ENCODE data around the gene PDK1. TPM values are rescaled to one million over a fixed set of nuclear protein-coding genes. Genes with fewer than 3 reads are reported as not detected.

Gene PDK1
- total RNA-seq, 1 experiment from 2014 or later = 130 TPM

DNA sequence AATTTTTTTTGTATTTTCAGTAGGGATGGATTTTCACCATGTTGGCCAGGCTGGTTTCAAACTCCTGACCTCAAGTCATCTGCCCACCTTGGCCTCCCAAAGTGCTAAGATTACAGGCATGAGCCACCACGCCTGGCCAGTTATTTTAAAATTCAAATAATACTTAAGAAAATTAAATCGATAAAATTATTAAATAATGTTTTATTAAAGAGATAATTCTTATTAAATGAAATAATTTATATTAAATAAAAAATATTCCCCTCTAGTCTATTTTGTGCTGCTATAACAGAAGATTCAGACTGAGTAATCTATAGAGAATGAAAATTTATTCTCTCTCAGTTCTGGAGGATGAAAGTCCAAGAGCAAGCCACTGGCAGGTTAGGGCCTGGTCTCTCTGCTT is 61.2 kb downstream of the PDK1 start:
- H3K4me1 ChIP-seq (ENCODE audit: low read length) = no peaks in the 10 kb centered on the region
- no peaks in the 10 kb centered on the region for H3K79me2 ChIP-seq (ENCODE audit: low read length)
- no peaks in the 10 kb centered on the region for H3K9me3 ChIP-seq (ENCODE audit: low read length)
- no peaks in the 10 kb centered on the region for H4K20me1 ChIP-seq (ENCODE audit: insufficient read depth, low read depth, low read length)
- H3K36me3 ChIP-seq (ENCODE audit: insufficient read depth, low read length) = peaks cover 15% of the 10 kb centered on the region
- no peaks in the 10 kb centered on the region for H3K9me2 ChIP-seq (replicated peaks; ENCODE audit: insufficient read depth, low read length)
- no peak overlapping the region for H3K9ac ChIP-seq (ENCODE audit: low read length)
- H3K27me3 ChIP-seq (ENCODE audit: low read length) = no peaks in the 10 kb centered on the region
- no peak overlapping the region for H3K4me2 ChIP-seq (ENCODE audit: low read depth, low read length, poor library complexity, severe bottlenecking)
- H3K4me3 ChIP-seq (ENCODE audit: low read length) = no peak overlapping the region
- no peak overlapping the region for H3K27ac ChIP-seq (ENCODE audit: low read length)
- H2AFZ ChIP-seq (ENCODE audit: low read length) = no peak overlapping the region
- DNase-seq = no peak

- Histone ChIP-seq H2AFZ (ENCODE audit: low read length) (no peak overlapping the region), H3K79me2 (ENCODE audit: low read length) (no peaks in the 10 kb centered on the region), H3K4me2 (ENCODE audit: low read depth, low read length, poor library complexity, severe bottlenecking) (no peak overlapping the region), H3K9me3 (ENCODE audit: low read length) (no peaks in the 10 kb centered on the region), H3K36me3 (ENCODE audit: insufficient read depth, low read length) (peaks cover 25% of the 10 kb centered on the region; the same call in 1 of the 2 replicates), H3K27me3 (ENCODE audit: low read length) (no peaks in the 10 kb centered on the region), H3K27ac (ENCODE audit: low read length) (no peak overlapping the region), H3K4me3 (ENCODE audit: low read length) (no peak overlapping the region), H3K9ac (ENCODE audit: low read length) (no peak overlapping the region), H4K20me1 (ENCODE audit: insufficient read depth, low read depth, low read length) (no peaks in the 10 kb centered on the region), H3K4me1 (ENCODE audit: low read length) (no peaks in the 10 kb centered on the region), H3K9me2 (replicated peaks; ENCODE audit: insufficient read depth, low read length) (no peaks in the 10 kb centered on the region)
- DNase-seq = no peak
Measured at GRCh38 chr2:172623249-172623965, 67.5 kb downstream of the PDK1 start.

GRCh38 chr2:172624996-172625395 is 69.1 kb downstream of the PDK1 start:
- Histone ChIP-seq H3K9me2 (replicated peaks; ENCODE audit: insufficient read depth, low read length) (no peaks in the 10 kb centered on the region), H3K9me3 (ENCODE audit: low read length) (no peaks in the 10 kb centered on the region), H3K27ac (ENCODE audit: low read length) (no peak overlapping the region), H4K20me1 (ENCODE audit: insufficient read depth, low read depth, low read length) (no peaks in the 10 kb centered on the region), H3K4me2 (ENCODE audit: low read depth, low read length, poor library complexity, severe bottlenecking) (no peak overlapping the region), H3K4me1 (ENCODE audit: low read length) (no peaks in the 10 kb centered on the region), H3K4me3 (ENCODE audit: low read length) (no peak overlapping the region), H3K36me3 (ENCODE audit: insufficient read depth, low read length) (peaks cover 27% of the 10 kb centered on the region), H3K27me3 (ENCODE audit: low read length) (no peaks in the 10 kb centered on the region), H3K79me2 (ENCODE audit: low read length) (no peaks in the 10 kb centered on the region), H3K9ac (ENCODE audit: low read length) (no peak overlapping the region), H2AFZ (ENCODE audit: low read length) (no peak overlapping the region)
- no peak for DNase-seq

DNA sequence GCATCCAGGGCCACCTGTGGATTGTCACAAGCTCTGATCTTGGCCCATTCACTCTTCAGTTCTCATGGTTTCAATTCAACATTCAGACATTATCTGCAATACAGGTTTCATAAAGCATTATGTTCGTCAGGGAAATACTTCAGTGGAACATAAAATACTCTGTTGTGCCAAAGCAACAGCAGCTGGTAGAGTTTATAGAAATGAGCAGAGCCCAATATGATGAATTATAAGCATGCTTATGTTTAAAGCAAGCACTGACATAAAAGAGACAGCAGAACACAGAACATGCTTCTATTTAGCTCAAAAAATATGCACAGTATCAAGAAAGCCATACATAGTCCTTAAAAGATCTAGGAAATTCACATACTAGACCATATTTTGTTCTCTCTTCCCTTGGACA is 71.3 kb downstream of the PDK1 start:
- H3K4me1 ChIP-seq (ENCODE audit: low read length) = no peaks in the 10 kb centered on the region
- peaks cover 23% of the 10 kb centered on the region for H3K36me3 ChIP-seq (ENCODE audit: insufficient read depth, low read length)
- H3K27me3 ChIP-seq (ENCODE audit: low read length) = no peaks in the 10 kb centered on the region
- no peak overlapping the region for H3K9ac ChIP-seq (ENCODE audit: low read length)
- no peak overlapping the region for H3K4me3 ChIP-seq (ENCODE audit: low read length)
- no peak overlapping the region for H3K4me2 ChIP-seq (ENCODE audit: low read depth, low read length, poor library complexity, severe bottlenecking)
- no peak overlapping the region for H2AFZ ChIP-seq (ENCODE audit: low read length)
- H3K9me3 ChIP-seq (ENCODE audit: low read length) = no peaks in the 10 kb centered on the region
- no peak overlapping the region for H3K27ac ChIP-seq (ENCODE audit: low read length)
- H3K79me2 ChIP-seq (ENCODE audit: low read length) = no peaks in the 10 kb centered on the region
- no peaks in the 10 kb centered on the region for H4K20me1 ChIP-seq (ENCODE audit: insufficient read depth, low read depth, low read length)
- H3K9me2 ChIP-seq (replicated peaks; ENCODE audit: insufficient read depth, low read length) = no peaks in the 10 kb centered on the region
- no peak for DNase-seq

DNA sequence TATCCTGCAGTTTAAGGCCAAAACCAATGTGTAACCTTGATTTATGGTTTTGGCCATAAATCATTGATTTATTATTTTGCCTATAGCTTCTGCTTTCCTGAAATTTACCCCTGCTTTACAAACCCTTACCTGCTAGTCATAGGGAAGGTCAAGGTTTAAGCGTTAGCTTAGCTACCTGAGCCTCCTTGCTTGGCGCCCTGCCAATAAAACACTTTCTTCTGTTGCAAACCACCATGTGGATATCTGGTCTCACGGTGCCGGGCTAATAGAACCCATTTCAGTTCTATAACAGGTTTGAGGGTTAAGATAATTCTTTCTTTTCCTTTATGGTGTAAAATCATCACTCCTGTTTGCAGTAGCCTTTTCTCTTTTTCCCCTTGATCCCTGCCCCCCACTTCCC is 72.2 kb downstream of the PDK1 start:
- H3K9me3 ChIP-seq (ENCODE audit: low read length) = no peaks in the 10 kb centered on the region
- H3K36me3 ChIP-seq (ENCODE audit: insufficient read depth, low read length) = peaks cover 23% of the 10 kb centered on the region
- H4K20me1 ChIP-seq (ENCODE audit: insufficient read depth, low read depth, low read length) = no peaks in the 10 kb centered on the region
- H3K79me2 ChIP-seq (ENCODE audit: low read length) = no peaks in the 10 kb centered on the region
- H2AFZ ChIP-seq (ENCODE audit: low read length) = no peak overlapping the region
- H3K9ac ChIP-seq (ENCODE audit: low read length) = no peak overlapping the region
- DNase-seq = no peak
- no peaks in the 10 kb centered on the region for H3K9me2 ChIP-seq (replicated peaks; ENCODE audit: insufficient read depth, low read length)
- no peaks in the 10 kb centered on the region for H3K4me1 ChIP-seq (ENCODE audit: low read length)
- no peaks in the 10 kb centered on the region for H3K27me3 ChIP-seq (ENCODE audit: low read length)
- no peak overlapping the region for H3K4me3 ChIP-seq (ENCODE audit: low read length)
- H3K4me2 ChIP-seq (ENCODE audit: low read depth, low read length, poor library complexity, severe bottlenecking) = no peak overlapping the region
- H3K27ac ChIP-seq (ENCODE audit: low read length) = no peak overlapping the region

- Histone ChIP-seq H3K27ac (ENCODE audit: low read length) (no peak overlapping the region), H2AFZ (ENCODE audit: low read length) (no peak overlapping the region), H3K4me2 (ENCODE audit: low read depth, low read length, poor library complexity, severe bottlenecking) (no peak overlapping the region), H3K27me3 (ENCODE audit: low read length) (no peaks in the 10 kb centered on the region), H3K36me3 (ENCODE audit: insufficient read depth, low read length) (peaks cover 16% of the 10 kb centered on the region), H3K4me3 (ENCODE audit: low read length) (no peak overlapping the region), H3K9me3 (ENCODE audit: low read length) (no peaks in the 10 kb centered on the region), H3K9ac (ENCODE audit: low read length) (no peak overlapping the region), H3K4me1 (ENCODE audit: low read length) (no peaks in the 10 kb centered on the region), H3K79me2 (ENCODE audit: low read length) (no peaks in the 10 kb centered on the region), H4K20me1 (ENCODE audit: insufficient read depth, low read depth, low read length) (no peaks in the 10 kb centered on the region), H3K9me2 (replicated peaks; ENCODE audit: insufficient read depth, low read length) (no peaks in the 10 kb centered on the region)
- no peak for DNase-seq
Measured at GRCh38 chr2:172629586-172629985, 73.7 kb downstream of the PDK1 start.

- H3K9me2 ChIP-seq (replicated peaks; ENCODE audit: insufficient read depth, low read length) = no peaks in the 10 kb centered on the region
- H3K27me3 ChIP-seq (ENCODE audit: low read length) = no peaks in the 10 kb centered on the region
- H3K9me3 ChIP-seq (ENCODE audit: low read length) = no peaks in the 10 kb centered on the region
- DNase-seq = no peak
- no peak overlapping the region for H3K27ac ChIP-seq (ENCODE audit: low read length)
- H3K4me1 ChIP-seq (ENCODE audit: low read length) = no peaks in the 10 kb centered on the region
- no peak overlapping the region for H3K4me2 ChIP-seq (ENCODE audit: low read depth, low read length, poor library complexity, severe bottlenecking)
- no peaks in the 10 kb centered on the region for H3K79me2 ChIP-seq (ENCODE audit: low read length)
- no peaks in the 10 kb centered on the region for H4K20me1 ChIP-seq (ENCODE audit: insufficient read depth, low read depth, low read length)
- no peak overlapping the region for H2AFZ ChIP-seq (ENCODE audit: low read length)
- H3K36me3 ChIP-seq (ENCODE audit: insufficient read depth, low read length) = peaks cover 16% of the 10 kb centered on the region
- H3K4me3 ChIP-seq (ENCODE audit: low read length) = no peak overlapping the region
- H3K9ac ChIP-seq (ENCODE audit: low read length) = no peak overlapping the region
Measured at GRCh38 chr2:172630181-172630580, 74.3 kb downstream of the PDK1 start.

- Histone ChIP-seq H3K4me1 (ENCODE audit: low read length) (no peaks in the 10 kb centered on the region), H2AFZ (ENCODE audit: low read length) (no peak overlapping the region), H3K4me3 (ENCODE audit: low read length) (no peak overlapping the region), H3K27me3 (ENCODE audit: low read length) (no peaks in the 10 kb centered on the region), H3K9me3 (ENCODE audit: low read length) (no peaks in the 10 kb centered on the region), H3K9ac (ENCODE audit: low read length) (no peak overlapping the region), H3K27ac (ENCODE audit: low read length) (no peak overlapping the region), H3K4me2 (ENCODE audit: low read depth, low read length, poor library complexity, severe bottlenecking) (no peak overlapping the region), H4K20me1 (ENCODE audit: insufficient read depth, low read depth, low read length) (no peaks in the 10 kb centered on the region), H3K36me3 (ENCODE audit: insufficient read depth, low read length) (peaks cover under 1% of the 10 kb centered on the region; the same call in 1 of the 2 replicates), H3K79me2 (ENCODE audit: low read length) (no peaks in the 10 kb centered on the region), H3K9me2 (replicated peaks; ENCODE audit: insufficient read depth, low read length) (no peaks in the 10 kb centered on the region)
- no peak for DNase-seq
Measured at GRCh38 chr2:172634477-172634876, 78.6 kb downstream of the PDK1 start.
